Osteocyte (in vitro differentiated cells): ENCODE measurements around the gene RIMBP2. TPM values are rescaled to one million over a fixed set of nuclear protein-coding genes. Genes with fewer than 3 reads are reported as not detected.

Experiments used
- DNase-seq: peaks from one replicate; pipeline ENCODE4 v3.0.0; 2021; ENCODE audit warnings: mixed read lengths; ENCODE audit not compliant: unreplicated experiment; ENCODE audit errors: extremely low spot score
- H3K27ac Mint-ChIP-seq: one replicate; pipeline ENCODE4 v1.8.0; 2021; ENCODE audit warnings: mild to moderate bottlenecking, mixed read lengths; ENCODE audit not compliant: unreplicated experiment
- H3K27me3 Mint-ChIP-seq: one replicate; pipeline ENCODE4 v1.8.0; 2021; ENCODE audit warnings: mixed read lengths; ENCODE audit not compliant: unreplicated experiment
- H3K36me3 Mint-ChIP-seq: one replicate; pipeline ENCODE4 v1.8.0; 2021; ENCODE audit warnings: mixed read lengths; ENCODE audit not compliant: unreplicated experiment
- H3K4me1 Mint-ChIP-seq: one replicate; pipeline ENCODE4 v1.8.0; 2021; ENCODE audit warnings: mixed read lengths; ENCODE audit not compliant: unreplicated experiment
- H3K4me3 Mint-ChIP-seq: one replicate; pipeline ENCODE4 v1.8.0; 2021; ENCODE audit warnings: mild to moderate bottlenecking, moderate library complexity, mixed read lengths; ENCODE audit not compliant: unreplicated experiment
- H3K9me3 Mint-ChIP-seq: one replicate; pipeline ENCODE4 v1.8.0; 2021; ENCODE audit warnings: mixed read lengths; ENCODE audit not compliant: unreplicated experiment
- CTCF ChIP-seq: fragments of 200-600 bp; sonication (generic); IDR thresholded peaks from 2 replicates; pipeline ENCODE4 v1.5.0; 2021; ENCODE audit warnings: antibody characterized with exemption, mild to moderate bottlenecking, moderate library complexity
- total RNA-seq: library from RNA; stranded (reverse); gene quantifications from 2 replicates; pipeline ENCODE4 v1.2.1, GENCODE V29; 2021

The RIMBP2 gene
- total RNA-seq, 1 donor from 2014 or later, result 0.13 TPM

- no peaks in the 10 kb centered on the region for H3K27me3 Mint-ChIP-seq
- DNase-seq, result no peak
- H3K27ac Mint-ChIP-seq, result no peak overlapping the region
- H3K4me3 Mint-ChIP-seq, result no peak overlapping the region
- H3K9me3 Mint-ChIP-seq, result peaks cover 4% of the 10 kb centered on the region
- TF ChIP-seq CTCF, result no peak
- no peaks in the 10 kb centered on the region for H3K4me1 Mint-ChIP-seq
- H3K36me3 Mint-ChIP-seq, result no peaks in the 10 kb centered on the region
Observed at GRCh38 chr12:130486146-130486435, 230.0 kb downstream of the RIMBP2 start.

GRCh38 chr12:130485291-130486145 is 230.6 kb downstream of the RIMBP2 start:
- Mint-ChIP-seq H3K4me3 (no peak overlapping the region), H3K4me1 (no peaks in the 10 kb centered on the region), H3K27me3 (no peaks in the 10 kb centered on the region), H3K9me3 (peaks cover 4% of the 10 kb centered on the region), H3K27ac (no peak overlapping the region), H3K36me3 (no peaks in the 10 kb centered on the region)
- no peak for DNase-seq
- no peak for TF ChIP-seq CTCF

- H3K4me3 Mint-ChIP-seq, result no peak overlapping the region
- TF ChIP-seq CTCF, result no peak
Observed at GRCh38 chr12:130484221-130484620, 231.9 kb downstream of the RIMBP2 start.

GRCh38 chr12:130483616-130484180 is 232.4 kb downstream of the RIMBP2 start:
- H3K9me3 Mint-ChIP-seq, result no peaks in the 10 kb centered on the region
- H3K27ac Mint-ChIP-seq, result no peak overlapping the region
- no peaks in the 10 kb centered on the region for H3K36me3 Mint-ChIP-seq
- no peaks in the 10 kb centered on the region for H3K27me3 Mint-ChIP-seq
- no peak overlapping the region for H3K4me3 Mint-ChIP-seq
- TF ChIP-seq CTCF, result no peak
- no peak for DNase-seq
- H3K4me1 Mint-ChIP-seq, result no peaks in the 10 kb centered on the region

More at GRCh38 chr12:130484221-130484620, 231.9 kb downstream of the RIMBP2 start:
- no peak for DNase-seq
- Mint-ChIP-seq H3K4me1 (no peaks in the 10 kb centered on the region), H3K9me3 (peaks cover under 1% of the 10 kb centered on the region), H3K27me3 (no peaks in the 10 kb centered on the region), H3K36me3 (no peaks in the 10 kb centered on the region), H3K27ac (no peak overlapping the region)

- H3K4me1 Mint-ChIP-seq, result no peaks in the 10 kb centered on the region
- no peaks in the 10 kb centered on the region for H3K9me3 Mint-ChIP-seq
- TF ChIP-seq CTCF, result no peak
- no peak overlapping the region for H3K27ac Mint-ChIP-seq
- H3K27me3 Mint-ChIP-seq, result no peaks in the 10 kb centered on the region
- DNase-seq, result no peak
- no peaks in the 10 kb centered on the region for H3K36me3 Mint-ChIP-seq
- H3K4me3 Mint-ChIP-seq, result no peak overlapping the region
Observed at GRCh38 chr12:130482448-130482847, 233.7 kb downstream of the RIMBP2 start.
